Uterus (tissue), 4 donors: ENCODE data around the gene PARD6B. TPM values are rescaled to one million over a fixed set of nuclear protein-coding genes. Genes with fewer than 3 reads are reported as not detected.
A peak's percentile ranks its signal among the peaks of the same experiment; 100 is the strongest.
"Not testable (repeated sequence)": the region's sequence is repeated elsewhere in the genome, so short reads cannot be mapped to it uniquely, and the experiment has no call there.

ENCODE experiments used
- DNase-seq, 2 donors: peaks; one replicate each; pipeline ENCODE4 v3.0.0-alpha.2; 2019 to 2020
- H3K27ac ChIP-seq, 2 donors: fragments of 200-600 bp; sonication (generic); 1 replicate in 1 of 2; 2 replicates in 1 of 2; pipeline ENCODE4 v1.5.1; 2016 to 2018
- H3K27me3 ChIP-seq, 2 donors: fragments of 200-600 bp; sonication (generic); one replicate each; pipeline ENCODE4 v1.5.1; 2018 to 2019; ENCODE audit warnings: control low read depth in 1 of 2
- H3K36me3 ChIP-seq, 2 donors: fragments of 200-600 bp; sonication (generic); one replicate each; pipeline ENCODE4 v1.5.1; 2019; ENCODE audit warnings: control low read depth in 1 of 2
- H3K4me1 ChIP-seq, 2 donors: fragments of 200-600 bp; sonication (generic); one replicate each; pipeline ENCODE4 v1.5.1; 2018 to 2019; ENCODE audit warnings: control low read depth in 1 of 2
- H3K4me3 ChIP-seq, 2 donors: fragments of 200-600 bp; sonication (generic); 1 replicate in 1 of 2; 2 replicates in 1 of 2; pipeline ENCODE4 v1.5.1; 2018 to 2019; ENCODE audit warnings: mild to moderate bottlenecking in 1 of 2
- H3K9me3 ChIP-seq, 2 donors: fragments of 200-600 bp; sonication (generic); one replicate each; pipeline ENCODE4 v1.5.1; 2019; ENCODE audit warnings: control low read depth in 1 of 2
- CTCF ChIP-seq, 4 experiments: fragments of 200-600 bp in 2 of 4; fragments of 450-650 bp in 2 of 4; sonication (generic) in 2 of 4; IDR thresholded peaks; one replicate each; pipeline ENCODE4 v1.5.1; 2016 to 2019; ENCODE audit warnings: antibody characterized with exemption in 4 of 4, mild to moderate bottlenecking in 2 of 4, moderate library complexity in 1 of 4
- POLR2A ChIP-seq, 2 donors: fragments of 450-650 bp; IDR thresholded peaks; one replicate each; pipeline ENCODE4 v1.6.1; 2016; ENCODE audit warnings: antibody characterized with exemption in 2 of 2, mild to moderate bottlenecking in 1 of 2, moderate library complexity in 1 of 2
- intact Hi-C: fragments of 100-400 bp; cut with DNase I; formaldehyde crosslinking; loops from one replicate; pipeline ENCODE4 v1.15.1; 2023; ENCODE audit warnings: low total_unique reads
- total RNA-seq, 4 donors: library from RNA; depleted of rRNA in 3 of 4; stranded (reverse); fragments of >200 nt in 3 of 4; gene quantifications; one replicate each; pipeline versions ENCODE4 v1.1.0 to v1.2.4, GENCODE V29; 2014 to 2023
- donor health status: DM: yes; HTN: yes; CAD: no.

PARD6B gene
- total RNA-seq, 4 donors from 2014 or later, result 2.0 to 13.2 (median 7.8) TPM

- no peaks in the 10 kb centered on the region for H3K9me3 ChIP-seq
- no peak overlapping the region for H3K4me3 ChIP-seq
- no peaks in the 10 kb centered on the region for H3K27me3 ChIP-seq
- H3K4me1 ChIP-seq, result no peaks in the 10 kb centered on the region
- no peaks in the 10 kb centered on the region for H3K36me3 ChIP-seq
- H3K27ac ChIP-seq, result peak overlapping the region; percentile 88 to 89
- intact Hi-C loops, result no loop called here
- TF ChIP-seq CTCF (IDR thresholded peaks at IDR 0.05) (no peak), POLR2A (IDR thresholded peaks at IDR 0.05) (no peak)
- no peak for DNase-seq
Observed at GRCh38 chr20:50692552-50692933, 38.8 kb upstream of the PARD6B start.

GRCh38 chr20:50693001-50693400 is 38.4 kb upstream of the PARD6B start:
- H3K27me3 ChIP-seq, result no peaks in the 10 kb centered on the region
- no peak for DNase-seq
- H3K4me3 ChIP-seq, result no peak overlapping the region
- H3K27ac ChIP-seq, result peak overlapping the region; percentile 88 to 89
- H3K9me3 ChIP-seq, result no peaks in the 10 kb centered on the region
- no peak for TF ChIP-seq CTCF (IDR thresholded peaks at IDR 0.05)
- no peak for TF ChIP-seq POLR2A (IDR thresholded peaks at IDR 0.05)
- no peaks in the 10 kb centered on the region for H3K4me1 ChIP-seq
- intact Hi-C loops, result no loop called here
- H3K36me3 ChIP-seq, result no peaks in the 10 kb centered on the region

GRCh38 chr20:50694379-50695134 is 36.8 kb upstream of the PARD6B start:
- Histone ChIP-seq H3K4me1 (no peaks in the 10 kb centered on the region), H3K27me3 (no peaks in the 10 kb centered on the region), H3K27ac (peak overlapping the region; percentile 74 to 78), H3K4me3 (no peak overlapping the region), H3K9me3 (no peaks in the 10 kb centered on the region), H3K36me3 (no peaks in the 10 kb centered on the region)
- TF ChIP-seq POLR2A (IDR thresholded peaks at IDR 0.05) (no peak), CTCF (IDR thresholded peaks at IDR 0.05) (no peak)
- intact Hi-C loops, result no loop called here
- DNase-seq, result no peak

DNA sequence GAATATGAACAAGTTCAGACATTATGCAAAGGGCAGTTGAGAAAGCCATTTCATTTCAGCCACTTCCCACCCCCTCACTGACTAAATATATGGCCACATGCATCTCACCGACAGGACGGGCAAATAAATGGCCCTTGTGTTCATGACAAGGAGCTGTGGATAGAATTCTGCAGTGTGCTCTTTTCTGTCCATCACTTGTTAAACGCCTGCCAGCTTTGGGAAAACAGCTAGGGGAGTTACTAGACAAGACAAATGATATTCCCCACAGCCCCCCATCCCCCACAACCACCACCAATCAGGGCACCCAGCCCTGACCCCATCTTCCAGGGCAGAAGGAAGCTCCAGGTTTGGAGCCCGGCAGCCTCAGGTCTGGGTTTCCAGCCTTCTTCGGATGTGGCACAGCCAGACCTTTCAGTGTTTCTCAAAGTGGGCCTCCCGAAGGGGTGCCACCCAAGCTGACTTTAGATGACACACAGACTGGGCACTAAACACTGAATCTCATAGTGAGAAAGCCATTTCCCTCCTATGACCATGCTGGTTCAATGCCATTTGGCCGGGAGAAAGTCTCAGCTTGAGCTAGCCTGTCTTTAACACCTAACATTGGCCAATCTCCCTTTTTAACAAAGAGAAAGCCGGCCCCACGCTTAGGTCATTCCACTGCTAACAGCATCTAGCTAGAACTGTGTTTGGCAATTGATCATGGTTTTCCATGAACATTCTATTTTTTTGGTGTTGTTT is 36.1 kb upstream of the PARD6B start:
- TF ChIP-seq CTCF (IDR thresholded peaks at IDR 0.05), result no peak
- no peak for TF ChIP-seq POLR2A (IDR thresholded peaks at IDR 0.05)
- Histone ChIP-seq H3K9me3 (no peaks in the 10 kb centered on the region), H3K27ac (peak overlapping the region; percentile 74 to 78), H3K4me1 (no peaks in the 10 kb centered on the region), H3K4me3 (no peak overlapping the region), H3K36me3 (no peaks in the 10 kb centered on the region), H3K27me3 (no peaks in the 10 kb centered on the region)
- peak; percentile 60 to 65 for DNase-seq
- intact Hi-C loops, result no loop called here

- H3K27me3 ChIP-seq, H3K4me3 ChIP-seq, DNase-seq, H3K36me3 ChIP-seq, H3K4me1 ChIP-seq, H3K9me3 ChIP-seq, intact Hi-C loops, H3K27ac ChIP-seq: not testable (repeated sequence)
Observed at GRCh38 chr20:50698255-50698654, 33.1 kb upstream of the PARD6B start.
